Fibroblast of pulmonary artery (primary cell): ENCODE measurements around the gene PDE4D.
"Not testable (repeated sequence)": the region's sequence is repeated elsewhere in the genome, so short reads cannot be mapped to it uniquely, and the experiment has no call there.

Experiments used
- DNase-seq: peaks from one replicate; pipeline ENCODE4 v3.0.0-alpha.2; 2010; ENCODE audit warnings: low read depth
- H3K4me3 ChIP-seq: replicated peaks from 2 replicates; pipeline ENCODE4 v1.5.1; 2011; ENCODE audit warnings: low read depth, mild to moderate bottlenecking, control low read depth, low read length, moderate library complexity
- TF ChIP-seq, protein P1 (sequence below): IDR thresholded peaks from 2 replicates; pipeline ENCODE4 v1.5.1; 2011; ENCODE audit warnings: mild to moderate bottlenecking, control low read depth, low read length, inconsistent platforms; ENCODE audit errors: missing control alignments

The PDE4D gene

DNA sequence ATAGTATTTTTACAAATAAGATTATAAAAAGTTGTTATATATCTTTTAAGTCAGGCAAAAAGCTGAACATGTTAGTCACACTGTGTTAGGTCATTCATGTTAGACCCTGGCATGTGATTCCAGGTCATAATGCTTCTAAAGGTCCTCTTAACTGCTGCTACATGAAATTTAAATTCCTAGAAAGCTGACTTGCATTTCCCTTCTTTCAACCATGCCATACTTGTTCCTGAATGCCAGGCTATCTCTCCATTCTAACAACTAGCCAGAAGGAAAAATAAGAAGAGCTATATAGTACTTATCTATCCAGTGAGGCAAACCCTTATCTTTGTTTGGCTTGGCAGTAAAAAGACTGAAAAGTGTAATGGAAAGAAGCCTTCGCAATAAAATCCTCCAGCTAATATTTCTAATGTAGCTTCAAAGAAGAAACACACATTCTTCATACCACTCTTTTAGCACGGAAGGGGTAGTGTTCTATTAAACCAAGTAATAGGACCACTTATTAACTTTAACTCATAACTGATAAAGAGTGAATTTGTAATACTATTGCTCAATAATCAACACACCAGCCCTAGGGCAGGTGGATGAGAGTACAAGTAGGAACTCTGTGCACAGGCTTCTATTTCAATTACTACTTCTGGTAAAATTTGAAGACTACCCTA is 310.2 kb downstream of the PDE4D start:
- TF ChIP-seq, protein P1, sequence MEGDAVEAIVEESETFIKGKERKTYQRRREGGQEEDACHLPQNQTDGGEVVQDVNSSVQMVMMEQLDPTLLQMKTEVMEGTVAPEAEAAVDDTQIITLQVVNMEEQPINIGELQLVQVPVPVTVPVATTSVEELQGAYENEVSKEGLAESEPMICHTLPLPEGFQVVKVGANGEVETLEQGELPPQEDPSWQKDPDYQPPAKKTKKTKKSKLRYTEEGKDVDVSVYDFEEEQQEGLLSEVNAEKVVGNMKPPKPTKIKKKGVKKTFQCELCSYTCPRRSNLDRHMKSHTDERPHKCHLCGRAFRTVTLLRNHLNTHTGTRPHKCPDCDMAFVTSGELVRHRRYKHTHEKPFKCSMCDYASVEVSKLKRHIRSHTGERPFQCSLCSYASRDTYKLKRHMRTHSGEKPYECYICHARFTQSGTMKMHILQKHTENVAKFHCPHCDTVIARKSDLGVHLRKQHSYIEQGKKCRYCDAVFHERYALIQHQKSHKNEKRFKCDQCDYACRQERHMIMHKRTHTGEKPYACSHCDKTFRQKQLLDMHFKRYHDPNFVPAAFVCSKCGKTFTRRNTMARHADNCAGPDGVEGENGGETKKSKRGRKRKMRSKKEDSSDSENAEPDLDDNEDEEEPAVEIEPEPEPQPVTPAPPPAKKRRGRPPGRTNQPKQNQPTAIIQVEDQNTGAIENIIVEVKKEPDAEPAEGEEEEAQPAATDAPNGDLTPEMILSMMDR = no peak
- DNase-seq = peak; percentile 29
- no peak overlapping the region for H3K4me3 ChIP-seq

- no peak overlapping the region for H3K4me3 ChIP-seq
- DNase-seq = no peak
- TF ChIP-seq, protein P1 = no peak
Measured at GRCh38 chr5:59582746-59583145, 310.8 kb downstream of the PDE4D start.

GRCh38 chr5:59579824-59580167 is 313.7 kb downstream of the PDE4D start:
- DNase-seq = no peak
- no peak overlapping the region for H3K4me3 ChIP-seq
- TF ChIP-seq, protein P1 = no peak

GRCh38 chr5:59579101-59579823 is 314.3 kb downstream of the PDE4D start:
- TF ChIP-seq, protein P1 = no peak
- no peak for DNase-seq
- no peak overlapping the region for H3K4me3 ChIP-seq

DNA sequence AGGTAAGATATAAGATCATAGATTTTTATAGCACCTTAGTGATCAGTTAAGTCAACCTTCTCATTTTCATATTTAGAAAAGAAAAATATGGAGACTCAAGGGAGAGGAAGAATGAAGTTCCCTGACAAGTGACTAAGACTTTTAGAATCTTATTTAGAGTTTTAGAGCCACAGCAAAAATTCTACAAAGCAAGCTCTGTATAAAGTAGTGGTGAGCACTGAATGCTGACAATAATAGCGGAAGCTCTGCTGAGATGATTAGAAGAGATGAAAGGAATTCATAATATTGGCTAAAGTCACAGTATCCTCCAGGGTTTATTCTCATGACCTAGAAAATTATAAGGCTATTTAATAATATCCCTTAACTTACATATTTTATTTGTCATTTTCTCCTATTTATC is 316.0 kb downstream of the PDE4D start:
- no peak for DNase-seq
- H3K4me3 ChIP-seq = no peak overlapping the region
- TF ChIP-seq, protein P1 = no peak

DNA sequence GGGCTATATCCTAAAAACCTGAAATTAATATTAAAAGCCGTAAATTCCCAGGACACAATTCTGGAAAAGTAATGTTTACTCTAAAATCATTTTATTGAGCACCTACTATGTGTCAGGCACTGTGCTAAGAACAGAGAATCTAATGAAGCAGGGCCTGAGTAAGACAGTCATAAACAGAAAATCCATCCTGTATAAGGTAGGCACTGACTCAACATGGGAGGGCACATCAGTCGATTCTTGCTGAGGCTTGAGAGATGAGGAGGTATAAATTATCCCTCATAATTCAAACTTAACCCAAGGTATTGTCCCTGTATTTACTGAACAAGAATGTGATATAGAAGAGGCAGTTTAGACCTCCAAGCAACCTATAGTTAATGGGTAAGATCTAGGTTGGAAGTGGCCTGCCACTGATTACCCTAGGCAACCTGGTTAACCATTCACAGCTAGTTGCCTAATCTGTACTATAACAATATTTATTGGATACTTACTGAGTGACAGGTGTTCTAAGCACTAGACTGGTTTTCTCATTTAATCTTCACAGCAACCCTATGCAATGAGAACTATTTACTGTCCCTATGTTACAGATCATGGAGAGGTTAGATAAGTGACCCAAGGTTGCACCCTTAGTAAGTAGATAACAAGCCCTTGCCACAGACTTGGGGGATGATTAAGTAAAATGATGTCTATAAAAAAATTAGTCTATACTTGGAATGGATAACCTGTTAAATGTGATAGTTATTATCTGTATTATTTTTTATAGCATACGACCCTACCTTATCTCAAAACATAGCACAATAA is 317.7 kb downstream of the PDE4D start:
- TF ChIP-seq, protein P1 = no peak
- no peak for DNase-seq
- no peak overlapping the region for H3K4me3 ChIP-seq

GRCh38 chr5:59573509-59573908 is 320.0 kb downstream of the PDE4D start:
- DNase-seq = not testable (repeated sequence)

More at GRCh38 chr5:59573509-59573908, 320.0 kb downstream of the PDE4D start:
- H3K4me3 ChIP-seq = not testable (repeated sequence)
